ENCODE results near the gene BAG1.
A peak's percentile ranks its signal among the peaks of the same experiment; 100 is the strongest.

Gene BAG1

DNA sequence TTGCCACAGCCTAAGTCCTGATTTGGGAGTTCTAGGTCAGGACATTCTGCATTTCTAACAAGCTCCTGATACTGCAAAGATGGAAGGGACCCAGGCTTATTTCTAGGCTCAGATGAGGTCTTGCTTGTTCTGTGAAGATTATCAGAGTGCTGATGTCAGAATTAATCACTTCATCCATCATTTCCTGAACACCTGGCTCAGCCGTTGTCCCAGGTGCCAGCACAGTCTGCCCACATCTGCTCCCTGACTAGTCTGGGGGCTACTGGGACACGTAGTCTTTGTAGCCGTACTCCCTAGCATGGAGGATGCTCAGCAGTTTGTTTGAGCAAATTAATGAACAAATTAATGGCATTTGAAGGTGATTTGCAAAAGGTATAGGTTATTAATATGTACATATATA lies 42.5 kb downstream of the BAG1 start:
- H3K27ac ChIP-seq: peak overlapping the region; percentile 34
- no peak for DNase-seq (ENCODE audit: low read depth, low spot score)

DNA sequence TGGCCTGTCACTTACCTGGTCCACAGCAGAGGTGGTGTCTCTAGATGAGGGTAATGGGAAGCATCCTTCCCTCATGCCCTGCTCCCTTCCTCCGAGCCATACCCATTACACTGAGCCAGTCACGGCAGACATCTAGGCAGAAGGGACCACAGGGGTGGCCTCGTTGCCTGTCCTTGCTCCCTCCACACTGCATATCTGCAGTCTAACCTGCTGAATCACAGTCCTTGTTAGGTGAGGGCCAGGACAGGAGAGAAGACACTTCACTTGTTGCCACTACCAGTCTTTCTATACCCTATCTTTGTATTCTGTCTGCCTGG lies 43.0 kb downstream of the BAG1 start:
- DNase-seq (ENCODE audit: low read depth, low spot score): no peak
- peak overlapping the region; percentile 34 for H3K27ac ChIP-seq

DNA sequence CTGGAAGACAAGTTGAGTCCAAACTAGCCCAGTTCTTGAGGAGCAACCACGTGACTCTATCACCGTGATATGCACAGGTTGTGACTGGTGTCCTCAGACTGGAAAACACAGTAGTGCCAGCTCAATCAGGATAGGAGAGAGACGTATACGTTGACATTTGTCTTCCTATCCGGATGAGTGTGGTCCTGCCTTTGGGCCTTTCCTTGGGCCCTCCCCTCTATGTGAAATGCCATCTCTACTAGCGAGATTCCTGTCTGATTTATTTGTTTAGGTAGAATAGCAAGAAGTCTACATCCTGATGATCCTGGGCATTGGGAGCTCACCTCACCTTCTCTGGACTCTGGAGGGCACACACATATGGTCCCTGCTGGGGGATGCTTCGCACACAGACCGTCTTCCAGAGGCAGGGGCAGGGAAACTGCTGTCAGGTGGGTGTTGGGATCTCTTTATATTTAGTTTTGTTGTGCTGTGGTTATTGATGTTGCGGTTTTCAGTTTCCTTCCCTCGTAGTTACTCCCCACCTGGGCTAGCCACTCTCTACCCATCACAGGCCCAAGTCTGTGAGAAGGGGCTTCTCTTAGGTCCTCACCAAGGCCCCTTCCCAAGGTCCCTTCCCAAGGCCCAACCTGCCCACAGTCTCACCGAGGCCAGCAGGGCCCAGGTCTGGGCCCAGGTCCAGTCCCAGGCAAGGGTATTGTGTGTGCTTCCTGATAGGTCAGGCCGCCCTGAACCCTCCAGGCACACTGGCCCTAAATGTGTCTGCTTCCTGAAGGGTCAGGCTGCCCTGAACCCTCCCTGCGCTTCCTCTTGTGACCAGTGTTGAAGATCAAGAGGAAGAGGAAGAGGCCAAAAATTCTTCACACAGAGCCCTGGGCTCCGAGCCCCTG lies 43.6 kb downstream of the BAG1 start:
- peak overlapping the region; percentile 34 for H3K27ac ChIP-seq

DNA sequence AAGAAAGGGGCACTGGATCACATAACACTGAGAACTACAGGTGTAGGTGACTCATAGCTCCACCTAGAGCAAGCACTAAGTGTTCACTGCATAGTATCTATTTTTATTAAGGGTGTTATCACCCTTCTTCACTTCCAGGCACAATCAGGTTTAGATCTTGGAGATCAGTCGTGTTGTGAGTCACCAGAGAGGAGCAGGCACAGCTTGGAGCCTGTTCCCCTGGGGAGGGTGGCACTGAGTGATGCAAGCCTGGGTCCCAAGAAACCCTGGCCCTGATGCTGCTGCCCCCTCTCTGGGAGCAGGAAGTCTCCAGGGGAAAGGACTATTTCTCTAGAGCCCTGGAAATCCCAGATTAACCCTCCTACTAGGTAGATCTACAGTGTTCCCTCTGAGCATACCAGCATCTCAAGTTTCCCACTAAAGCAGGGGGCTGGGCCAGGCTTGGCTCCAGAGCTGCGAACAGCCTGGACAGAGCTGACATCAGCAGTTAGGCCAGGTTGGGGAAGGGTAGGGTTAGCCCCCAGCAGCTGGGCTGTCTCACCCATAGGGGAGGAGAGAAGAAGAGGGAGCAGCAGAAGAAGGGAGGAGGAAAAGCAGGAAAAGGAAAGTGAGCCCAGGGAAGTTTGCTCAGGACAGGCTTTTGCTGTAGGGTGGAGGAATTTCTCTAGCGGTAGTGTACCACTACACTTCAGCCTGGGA lies 52.7 kb downstream of the BAG1 start:
- DNase-seq (ENCODE audit: low read depth, low spot score): no peak
- peak overlapping the region; percentile 44 for H3K27ac ChIP-seq

More for the DNA sequence above, 43.6 kb downstream of the BAG1 start:
- no peak for DNase-seq (ENCODE audit: low read depth, low spot score)

DNA sequence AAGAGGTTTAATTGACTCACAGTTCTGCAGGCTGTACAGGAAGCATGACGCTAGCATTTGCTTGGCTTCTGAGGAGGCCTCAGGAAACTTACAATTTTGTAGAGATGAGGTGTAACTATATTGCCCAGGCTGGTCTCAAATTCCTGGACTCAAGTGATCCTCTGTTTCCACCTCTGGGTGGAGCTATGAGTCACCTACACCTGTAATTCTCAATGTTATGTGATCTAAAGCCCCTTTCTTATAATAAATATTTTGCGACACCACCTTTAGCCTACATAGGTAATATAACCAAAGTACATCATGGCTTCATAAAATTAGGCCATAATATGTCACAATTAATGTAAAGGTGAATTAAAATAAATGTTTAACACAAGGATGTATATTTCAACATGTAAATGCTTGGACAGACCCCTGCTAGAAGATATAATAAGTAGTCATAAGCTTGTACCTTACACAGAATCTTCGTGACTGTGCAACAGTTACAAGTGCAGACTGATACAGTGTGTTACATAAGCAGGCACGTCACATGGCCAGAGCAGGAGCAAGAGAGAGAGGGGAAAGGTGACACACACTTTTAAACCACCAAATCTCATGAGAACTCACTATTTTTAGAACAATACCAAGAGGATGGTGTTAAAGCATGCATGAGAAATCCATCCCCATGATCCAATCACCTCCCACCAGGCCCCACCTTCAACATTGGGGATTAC lies 54.3 kb downstream of the BAG1 start:
- no peak for DNase-seq (ENCODE audit: low read depth, low spot score)
- no peak overlapping the region for H3K27ac ChIP-seq

DNA sequence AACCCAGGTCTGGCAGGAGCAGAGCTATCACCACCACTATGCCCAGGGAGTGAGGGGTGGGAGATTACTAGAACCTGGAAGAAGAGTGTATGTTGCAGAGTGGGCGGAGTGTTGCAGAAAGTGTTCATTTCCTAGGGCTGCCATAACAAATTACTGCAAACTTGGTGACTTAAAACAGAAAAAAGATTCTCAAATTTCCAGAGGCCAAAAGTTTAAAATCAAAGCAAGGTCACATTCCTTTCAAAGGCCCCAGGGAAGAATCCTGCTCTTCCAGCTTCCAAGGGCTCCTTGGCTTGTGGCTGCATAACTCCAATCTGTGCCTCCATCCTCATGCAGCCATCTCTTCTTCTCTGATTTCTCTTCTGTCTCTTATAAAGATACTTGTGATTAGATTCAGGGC lies 55.1 kb downstream of the BAG1 start:
- DNase-seq (ENCODE audit: low read depth, low spot score): no peak
- no peak overlapping the region for H3K27ac ChIP-seq

DNA sequence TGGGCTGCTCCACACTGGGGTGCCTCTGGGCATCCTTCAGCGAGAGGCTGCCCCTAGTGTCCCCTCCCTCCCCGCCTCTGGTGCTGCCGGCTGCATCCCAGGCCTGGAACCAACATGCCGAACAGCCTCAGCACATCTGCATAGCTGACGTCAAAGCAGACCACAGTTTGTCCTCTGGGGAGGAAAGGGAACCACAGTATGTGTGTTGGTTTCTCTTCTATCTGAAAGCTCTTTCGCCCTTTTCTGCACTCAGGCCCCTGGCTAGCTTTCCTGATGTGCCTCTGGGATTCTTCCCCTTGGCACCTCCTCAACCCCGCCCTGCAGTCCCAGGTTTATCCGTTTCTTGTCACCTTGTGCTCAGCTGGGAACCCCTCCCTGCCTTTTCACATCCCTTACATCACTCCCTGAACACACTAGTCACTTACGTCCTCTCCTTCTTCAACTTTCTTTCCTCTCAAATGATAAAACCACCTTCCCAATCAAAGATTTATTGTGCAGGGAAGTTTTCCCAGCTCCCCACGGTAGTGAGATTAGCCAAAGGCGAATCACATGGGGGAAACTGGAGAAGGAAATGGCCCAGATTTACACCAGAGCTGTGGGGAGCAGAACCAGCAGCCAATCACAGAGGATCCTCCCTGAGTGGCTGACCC lies 61.8 kb downstream of the BAG1 start:
- no peak overlapping the region for H3K27ac ChIP-seq
- DNase-seq (ENCODE audit: low read depth, low spot score): no peak
